ENCODE results near the gene UTY.

UTY gene

DNA sequence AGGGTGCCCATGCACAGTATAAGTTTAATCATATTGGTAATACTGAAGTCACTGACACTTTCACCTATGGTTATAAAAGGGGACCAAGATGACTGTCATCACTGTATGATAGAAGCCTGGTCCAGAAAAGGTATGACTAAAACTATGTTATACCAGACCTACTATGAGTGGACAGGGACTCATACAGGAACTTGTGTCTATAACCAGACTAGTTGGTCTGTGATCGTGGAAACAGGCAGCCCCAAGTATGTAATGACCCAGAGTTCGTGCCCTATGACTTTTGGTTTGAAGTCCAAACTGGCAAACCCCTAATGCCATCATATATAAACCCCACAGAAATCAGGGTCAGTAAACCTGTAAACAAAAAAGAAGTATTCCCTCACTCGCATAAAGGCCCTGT, 134.3 kb downstream of the UTY start:
- DNase-seq (ENCODE audit: low read depth), result no peak
- H3K4me3 ChIP-seq (ENCODE audit: control insufficient read depth, low read depth, low read length), result no peak overlapping the region
- TF ChIP-seq CTCF (conservative IDR thresholded peaks at IDR 0.05; ENCODE audit: control insufficient read depth, insufficient read depth, low read depth, low read length), result no peak

- no peak for TF ChIP-seq CTCF (conservative IDR thresholded peaks at IDR 0.05; ENCODE audit: control insufficient read depth, insufficient read depth, low read depth, low read length)
- DNase-seq (ENCODE audit: low read depth), result no peak
- no peak overlapping the region for H3K4me3 ChIP-seq (ENCODE audit: control insufficient read depth, low read depth, low read length)
Measured at GRCh38 chrY:13343307-13343946, 136.4 kb downstream of the UTY start.

GRCh38 chrY:13339939-13340338, 139.9 kb downstream of the UTY start:
- TF ChIP-seq CTCF (conservative IDR thresholded peaks at IDR 0.05; ENCODE audit: control insufficient read depth, insufficient read depth, low read depth, low read length), result no peak
- no peak for DNase-seq (ENCODE audit: low read depth)
- no peak overlapping the region for H3K4me3 ChIP-seq (ENCODE audit: control insufficient read depth, low read depth, low read length)

- no peak for DNase-seq (ENCODE audit: low read depth)
- H3K4me3 ChIP-seq (ENCODE audit: control insufficient read depth, low read depth, low read length), result no peak overlapping the region
- no peak for TF ChIP-seq CTCF (conservative IDR thresholded peaks at IDR 0.05; ENCODE audit: control insufficient read depth, insufficient read depth, low read depth, low read length)
Measured at GRCh38 chrY:13339381-13339780, 140.5 kb downstream of the UTY start.

- TF ChIP-seq CTCF (conservative IDR thresholded peaks at IDR 0.05; ENCODE audit: control insufficient read depth, insufficient read depth, low read depth, low read length), result no peak
- DNase-seq (ENCODE audit: low read depth), result no peak
- H3K4me3 ChIP-seq (ENCODE audit: control insufficient read depth, low read depth, low read length), result no peak overlapping the region
Measured at GRCh38 chrY:13338711-13339110, 141.1 kb downstream of the UTY start.

GRCh38 chrY:13337934-13338333, 141.9 kb downstream of the UTY start:
- H3K4me3 ChIP-seq (ENCODE audit: control insufficient read depth, low read depth, low read length), result no peak overlapping the region
- DNase-seq (ENCODE audit: low read depth), result no peak
- no peak for TF ChIP-seq CTCF (conservative IDR thresholded peaks at IDR 0.05; ENCODE audit: control insufficient read depth, insufficient read depth, low read depth, low read length)

DNA sequence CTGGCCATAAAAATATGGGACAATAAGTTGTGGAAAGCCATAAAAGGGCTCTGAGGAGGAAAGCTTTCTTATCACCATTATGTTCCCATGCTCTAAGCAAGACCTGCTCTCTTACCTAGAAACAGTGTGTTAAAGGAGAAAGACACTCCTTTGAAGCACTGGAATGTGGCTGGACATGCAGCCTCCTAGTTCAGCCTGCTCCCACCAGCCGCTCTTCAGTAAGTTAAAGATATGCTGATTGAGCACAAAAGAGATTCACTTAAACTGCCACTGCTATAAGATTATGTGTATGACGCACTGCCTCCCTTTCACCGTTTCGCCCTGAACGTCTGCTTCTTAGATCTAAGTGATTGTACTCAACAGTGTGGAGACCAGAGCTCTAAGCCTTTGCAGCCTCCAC, 146.0 kb downstream of the UTY start:
- no peak overlapping the region for H3K4me3 ChIP-seq (ENCODE audit: control insufficient read depth, low read depth, low read length)
- no peak for TF ChIP-seq CTCF (conservative IDR thresholded peaks at IDR 0.05; ENCODE audit: control insufficient read depth, insufficient read depth, low read depth, low read length)
- no peak for DNase-seq (ENCODE audit: low read depth)
